Stimulated activated CD8-positive, alpha-beta memory T cell treated with anti-CD3 and anti-CD28 coated beads, Interleukin-4, amount 100 ng/mL, for 4 hours (primary cell): ENCODE measurements around the gene MTMR4.
"Not testable (repeated sequence)": the region's sequence is repeated elsewhere in the genome, so short reads cannot be mapped to it uniquely, and the experiment has no call there.

ENCODE experiments used
- DNase-seq, 2 donors: peaks; one replicate each; pipeline ENCODE4 v3.0.0-alpha.2; 2020; ENCODE audit warnings: low read depth in 2 of 2, low spot score in 1 of 2

Gene MTMR4

GRCh38 chr17:58513965-58514769, at the start of gene MTMR4:
Gene MTMR4 (minus strand): TSS chr17:58514638. CDS start chr17:58514407, 231 bp downstream.
- peak; percentile 31 to 58 for DNase-seq

DNA sequence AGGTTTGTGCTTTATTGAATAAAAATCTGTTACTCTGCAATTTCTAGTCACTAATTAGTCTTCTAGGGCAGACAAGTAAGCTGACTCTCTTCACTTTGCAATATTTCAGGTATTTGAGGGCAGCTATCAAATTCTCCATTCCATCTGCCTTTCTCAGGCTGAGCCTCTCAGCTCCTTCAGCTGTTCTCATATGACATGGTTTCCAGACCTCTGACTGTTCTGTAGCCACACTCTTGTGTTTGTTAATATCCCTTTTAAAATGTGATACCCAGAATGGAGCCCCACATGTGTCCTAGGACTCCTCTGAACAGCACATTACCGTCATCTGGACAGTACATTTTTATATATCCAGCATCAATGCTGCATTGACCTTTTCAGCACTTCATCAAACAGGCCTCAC, 46.1 kb upstream of the MTMR4 start:
- no peak for DNase-seq

DNA sequence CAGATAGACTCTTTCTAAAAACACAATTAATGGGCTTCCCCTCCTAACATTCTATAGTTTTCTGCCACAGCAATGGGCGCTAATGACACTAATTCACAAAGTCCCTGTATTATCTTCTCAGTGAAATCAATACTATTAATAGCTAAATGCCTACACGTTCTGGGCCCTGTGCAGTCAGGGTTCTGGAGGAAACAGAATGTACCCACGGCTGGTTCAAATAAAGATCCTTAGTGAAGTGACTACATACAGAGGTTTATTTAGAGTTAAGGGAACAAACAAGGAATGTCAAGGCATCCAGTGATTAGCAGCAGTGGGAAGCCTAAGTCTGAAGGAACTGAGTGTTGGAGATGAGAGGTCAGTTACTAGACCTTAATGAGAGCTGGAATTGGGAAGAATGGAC, 43.5 kb upstream of the MTMR4 start:
- no peak for DNase-seq

DNA sequence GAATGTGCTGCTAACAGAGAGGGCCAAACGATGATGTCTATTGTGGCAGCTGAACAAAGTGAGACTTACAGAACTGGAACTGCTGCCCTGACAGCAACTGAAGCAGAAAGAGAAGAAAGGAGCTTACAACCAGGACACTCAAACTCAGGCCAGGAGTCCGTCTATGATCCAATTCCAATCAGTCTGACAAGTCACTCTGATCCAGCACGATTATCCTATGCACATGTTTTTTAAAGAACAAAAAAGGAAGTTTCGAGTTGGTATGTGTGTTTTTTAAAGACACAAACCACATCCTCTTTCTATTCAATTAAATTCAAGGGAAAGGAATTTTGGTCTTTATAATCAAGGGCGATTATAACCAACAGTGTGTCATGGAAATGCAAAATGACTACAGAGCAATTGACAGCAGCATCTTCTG, 42.4 kb upstream of the MTMR4 start:
- no peak for DNase-seq

DNA sequence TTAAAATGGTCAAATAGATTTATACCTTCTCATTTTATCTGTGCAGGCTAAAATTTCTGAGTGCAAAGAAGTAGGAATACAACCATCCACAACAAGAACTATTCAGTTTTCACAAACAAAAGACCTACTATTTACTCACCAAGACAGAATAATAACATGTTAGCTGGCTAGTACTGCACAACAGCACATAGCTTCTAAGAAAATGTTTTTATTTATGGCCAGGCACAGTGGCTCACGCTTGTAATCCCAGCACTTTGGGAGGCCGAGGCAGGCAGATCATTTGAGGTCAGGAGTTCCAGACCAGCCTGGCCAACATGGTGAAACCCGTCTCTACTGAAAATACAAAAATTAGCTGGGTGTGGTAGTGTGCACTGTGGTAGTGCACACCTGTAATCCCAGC, 40.7 kb upstream of the MTMR4 start:
- DNase-seq = not testable (repeated sequence)

DNA sequence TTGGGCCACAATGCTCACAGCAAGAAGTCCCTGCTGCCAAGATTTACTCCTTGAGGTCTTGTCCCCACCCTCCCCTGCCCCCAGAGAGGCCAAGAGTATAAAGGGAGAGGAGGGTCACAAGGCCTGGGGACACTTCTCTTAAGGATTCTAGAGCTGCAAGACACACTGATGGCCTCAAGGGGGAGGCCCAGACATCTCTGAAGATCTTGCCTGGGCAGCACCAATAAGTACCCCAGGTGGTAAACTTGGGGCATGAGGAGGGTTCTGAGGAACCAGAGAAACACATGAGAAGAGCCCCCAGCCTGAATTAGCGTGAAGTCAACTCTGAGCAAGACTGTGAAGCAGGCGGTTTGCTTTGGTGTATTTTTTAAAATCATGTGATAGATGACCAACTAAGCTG, 26.8 kb upstream of the MTMR4 start:
- no peak for DNase-seq

- DNase-seq = no peak
Observed at GRCh38 chr17:58539698-58540097, 25.3 kb upstream of the MTMR4 start.

GRCh38 chr17:58538811-58539409, 24.5 kb upstream of the MTMR4 start:
- DNase-seq = no peak

GRCh38 chr17:58537266-58537665, 22.8 kb upstream of the MTMR4 start:
- no peak for DNase-seq

DNA sequence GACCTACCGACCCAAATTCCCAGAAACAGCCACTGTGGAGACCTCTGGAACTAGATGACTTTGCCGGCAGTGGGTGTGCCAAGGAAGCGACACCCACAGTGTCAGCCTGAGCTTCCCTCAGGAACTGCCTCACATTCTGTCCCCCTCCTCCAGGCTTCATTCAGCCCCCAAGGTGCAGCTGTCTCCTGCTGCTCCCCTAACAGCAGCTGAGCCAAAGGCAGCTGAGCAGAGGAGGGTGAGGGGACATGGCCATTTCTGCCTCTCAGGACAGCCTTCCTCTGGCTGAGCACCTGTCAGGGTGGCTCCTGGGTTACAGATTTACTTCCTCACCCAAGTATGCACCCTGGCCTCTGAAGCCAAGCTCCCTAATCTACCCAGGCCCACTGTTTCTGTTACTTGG, 22.1 kb upstream of the MTMR4 start:
- DNase-seq = no peak

- DNase-seq = no peak
Observed at GRCh38 chr17:58535431-58535830, 21.0 kb upstream of the MTMR4 start.

GRCh38 chr17:58534901-58535421, 20.5 kb upstream of the MTMR4 start:
- DNase-seq = no peak

DNA sequence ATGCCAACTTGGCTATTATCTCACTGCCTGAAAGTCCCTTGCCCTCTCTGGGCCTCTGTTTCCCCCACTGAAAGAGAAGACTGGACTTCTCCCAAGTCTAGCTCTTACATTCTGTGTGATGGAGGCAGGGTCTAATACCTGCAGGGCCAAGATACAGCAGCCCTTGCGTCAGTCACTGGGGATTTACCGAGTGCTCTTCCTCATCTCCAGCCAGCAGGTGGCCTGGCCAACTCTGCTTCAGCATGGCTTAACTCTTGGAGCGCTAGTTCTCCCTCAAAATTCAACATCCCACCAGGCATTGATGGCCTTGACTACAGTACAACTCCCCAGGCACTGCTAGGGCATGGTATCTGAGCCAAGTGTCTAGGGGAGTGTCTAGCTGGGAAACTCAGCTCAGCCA, 19.9 kb upstream of the MTMR4 start:
- DNase-seq = no peak

DNA sequence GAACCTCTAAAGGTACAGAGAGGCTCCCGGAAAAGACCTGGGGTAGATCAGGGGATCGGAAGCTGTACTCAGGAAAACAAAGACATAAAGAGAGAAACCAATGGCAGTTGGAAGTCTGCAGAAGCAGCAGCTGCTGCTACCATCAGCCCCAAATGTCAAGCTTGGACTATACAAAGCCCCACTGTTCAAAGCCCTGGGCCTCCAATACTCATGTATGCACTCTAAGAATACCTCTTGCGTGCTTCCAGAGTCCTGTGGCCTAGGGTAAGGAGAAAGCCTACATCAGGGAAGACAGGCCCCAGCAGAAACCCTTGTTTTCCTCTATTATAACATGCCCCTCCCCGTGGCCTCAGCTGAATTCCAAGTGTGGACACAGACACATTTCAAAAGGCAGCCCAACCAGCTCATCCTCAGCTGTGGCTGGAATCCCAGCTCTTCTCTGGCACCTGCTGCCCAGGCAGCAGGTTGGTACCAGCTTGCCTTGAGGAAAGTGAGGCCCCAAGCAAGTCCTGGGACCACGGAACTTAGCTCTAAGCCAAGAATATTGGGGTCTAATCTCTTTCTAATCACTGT, 19.3 kb upstream of the MTMR4 start:
- no peak for DNase-seq

DNA sequence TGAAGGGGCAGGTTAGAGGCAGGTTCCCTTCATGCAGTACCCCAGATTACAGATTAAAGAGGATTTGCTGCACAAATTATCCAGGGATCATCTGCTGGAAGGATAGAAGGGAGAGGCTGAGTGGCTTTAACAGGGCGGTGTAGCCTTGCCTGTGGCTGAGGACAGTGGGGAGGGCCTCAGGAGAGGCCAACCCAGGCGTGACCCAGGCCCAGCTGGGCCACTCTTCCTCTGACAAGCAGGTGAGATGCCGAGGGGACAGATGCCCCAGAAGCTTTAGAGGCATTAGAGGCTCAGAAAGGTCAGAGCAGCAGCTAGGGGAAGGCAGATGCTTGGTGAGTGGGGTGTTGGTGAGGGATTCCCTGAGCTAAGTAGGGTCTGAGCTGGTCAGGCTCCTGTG, 18.1 kb upstream of the MTMR4 start:
- DNase-seq = no peak

DNA sequence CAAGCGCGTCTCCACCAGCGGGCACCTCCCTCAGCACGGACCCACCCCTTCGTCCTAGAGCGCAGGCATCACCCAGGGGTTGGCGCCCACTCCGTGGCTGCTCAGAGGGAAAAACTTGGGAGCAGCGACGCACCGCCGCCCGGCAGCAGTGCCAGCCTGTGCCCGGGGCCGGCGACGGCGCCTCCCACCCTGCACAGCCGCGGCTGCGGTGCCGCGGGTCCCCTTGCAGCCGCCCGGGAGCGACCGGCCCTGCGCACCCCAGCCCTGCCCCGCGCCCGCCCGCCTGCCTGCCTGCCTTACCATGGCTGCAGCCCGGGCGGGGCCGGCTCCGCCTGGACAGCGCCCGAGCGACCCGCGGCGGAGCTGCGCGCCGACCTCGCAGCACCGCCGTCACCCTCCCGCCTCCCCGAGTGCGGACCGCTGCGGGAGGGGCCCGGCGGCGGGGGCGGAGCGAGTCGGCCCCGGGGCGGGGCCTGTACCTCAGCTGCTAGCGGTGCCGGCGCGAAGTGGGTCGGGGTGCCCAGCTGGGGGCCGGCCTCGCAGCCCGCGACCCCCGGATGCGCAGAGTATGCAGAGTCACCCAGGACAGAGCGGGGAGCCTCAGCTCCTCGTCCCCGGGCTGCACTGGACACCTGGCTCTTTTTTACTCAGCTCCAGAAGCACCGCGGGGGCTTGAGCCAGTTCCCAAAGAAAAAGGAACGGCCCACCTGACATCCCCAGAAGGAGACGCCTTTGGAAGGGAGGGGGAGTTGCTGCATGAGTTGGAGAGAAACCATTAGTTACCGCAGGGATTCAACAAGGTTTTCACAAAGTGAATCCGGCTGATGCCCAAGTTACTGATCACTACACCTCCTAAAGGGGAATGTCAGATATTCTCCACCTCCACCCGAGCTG, 17.5 kb upstream of the MTMR4 start:
- peak in 1 of 2 donors; percentile 23 for DNase-seq

DNA sequence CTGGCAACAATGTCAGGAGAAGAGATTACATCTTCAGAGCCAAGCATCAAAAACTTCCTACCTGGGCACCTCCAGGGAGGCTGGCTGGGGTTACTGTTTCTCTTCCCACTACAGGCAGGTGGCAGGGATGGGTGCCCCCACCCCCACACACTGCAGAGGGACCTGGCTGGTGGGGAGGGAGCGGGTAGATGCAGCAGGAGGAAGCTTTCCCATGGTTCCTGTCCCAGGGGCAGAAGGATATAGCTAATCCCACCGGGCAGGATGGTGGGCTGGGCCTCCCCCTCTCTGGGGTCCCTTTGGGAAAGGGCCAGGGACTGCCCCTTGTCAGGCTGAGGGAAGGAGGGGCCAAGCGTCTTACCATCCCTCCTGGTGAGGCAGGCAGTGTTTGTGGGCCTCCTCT, 16.7 kb upstream of the MTMR4 start:
- no peak for DNase-seq

DNA sequence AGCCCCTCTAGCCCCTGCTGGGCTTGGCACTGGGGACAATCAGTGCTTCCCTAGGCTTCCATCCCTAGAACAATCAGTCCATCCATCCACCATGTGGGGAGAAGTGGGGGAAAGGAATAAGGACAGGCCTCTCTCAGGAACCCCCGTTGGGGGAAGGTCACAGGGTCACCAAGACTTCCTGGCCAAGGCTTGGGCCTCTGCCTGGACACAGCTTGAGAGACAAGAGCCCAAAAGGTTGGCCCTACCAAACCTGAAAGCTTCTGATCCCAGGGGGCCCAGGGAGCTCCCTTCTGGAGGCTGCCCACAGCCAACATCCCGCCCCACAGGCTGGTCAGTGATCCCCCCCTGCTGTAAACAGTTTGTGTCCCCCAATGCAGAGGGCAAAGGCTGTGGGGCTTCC, 16.2 kb upstream of the MTMR4 start:
- no peak for DNase-seq

- DNase-seq = no peak
Observed at GRCh38 chr17:58529275-58529674, 14.8 kb upstream of the MTMR4 start.

GRCh38 chr17:58528443-58528842, 14.0 kb upstream of the MTMR4 start:
- DNase-seq = no peak

DNA sequence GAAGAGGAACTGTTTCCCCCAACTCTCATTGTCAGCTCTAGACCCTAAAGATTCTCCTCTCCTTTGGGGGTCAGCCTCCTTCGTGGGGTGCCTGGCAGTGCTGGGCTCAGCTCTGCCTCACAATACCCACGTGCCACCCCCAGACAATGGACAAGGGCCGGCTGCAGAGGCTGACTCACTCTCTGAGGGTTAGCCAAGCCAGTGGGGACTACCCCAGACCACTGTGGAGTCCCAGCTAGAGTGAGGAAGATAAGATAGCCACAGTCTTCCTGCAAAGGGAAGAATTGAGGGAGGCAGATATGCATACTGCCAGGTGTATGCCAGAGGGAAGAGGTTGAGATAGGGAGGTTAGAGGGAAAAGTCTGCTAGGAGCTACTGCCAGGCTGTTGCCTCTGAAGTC, 13.5 kb upstream of the MTMR4 start:
- no peak for DNase-seq
